GM08714 (cell line): ENCODE results near the gene C2orf15.
"Not testable (repeated sequence)": the region's sequence is repeated elsewhere in the genome, so short reads cannot be mapped to it uniquely, and the experiment has no call there.

ENCODE experiments used
- H3K4me3 ChIP-seq: fragments of 200-500 bp; sonication (Bioruptor generic); 2 replicates; pipeline ENCODE4 v1.5.1; 2014; ENCODE audit warnings: mild to moderate bottlenecking, low read length, inconsistent platforms
- ZNF274 ChIP-seq: IDR thresholded peaks from 2 replicates; pipeline ENCODE4 v1.6.1; 2012; ENCODE audit warnings: mild to moderate bottlenecking, low read depth, low read length

Gene C2orf15

GRCh38 chr2:99184811-99185210, 43.3 kb downstream of the C2orf15 start:
- no peak for TF ChIP-seq ZNF274
- no peak overlapping the region for H3K4me3 ChIP-seq

GRCh38 chr2:99187011-99187410, 45.5 kb downstream of the C2orf15 start:
- no peak for TF ChIP-seq ZNF274
- H3K4me3 ChIP-seq: no peak overlapping the region

GRCh38 chr2:99188357-99188756, 46.9 kb downstream of the C2orf15 start:
- no peak overlapping the region for H3K4me3 ChIP-seq
- no peak for TF ChIP-seq ZNF274

GRCh38 chr2:99190548-99190947, 49.0 kb downstream of the C2orf15 start:
- H3K4me3 ChIP-seq: no peak overlapping the region
- TF ChIP-seq ZNF274: no peak

- not testable (repeated sequence) for H3K4me3 ChIP-seq
Observed at GRCh38 chr2:99192364-99192763, 50.9 kb downstream of the C2orf15 start.

GRCh38 chr2:99198103-99198841, 56.8 kb downstream of the C2orf15 start:
- TF ChIP-seq ZNF274: no peak

GRCh38 chr2:99200076-99200800, 58.7 kb downstream of the C2orf15 start:
- TF ChIP-seq ZNF274: no peak

More at GRCh38 chr2:99198103-99198841, 56.8 kb downstream of the C2orf15 start:
- no peak overlapping the region for H3K4me3 ChIP-seq

More at GRCh38 chr2:99200076-99200800, 58.7 kb downstream of the C2orf15 start:
- H3K4me3 ChIP-seq: no peak overlapping the region
